Neural cell (in vitro differentiated cells): ENCODE results near the gene PF4V1. TPM values are rescaled to one million over a fixed set of nuclear protein-coding genes. Genes with fewer than 3 reads are reported as not detected.

ENCODE experiments used
- H2AFZ ChIP-seq: fragments of 200-600, 300-800 bp; sonication (generic), shearing (Covaris generic); 2 replicates; pipeline ENCODE4 v1.6.0; 2014; ENCODE audit warnings: low read depth, mild to moderate bottlenecking, antibody characterized with exemption, low read length, moderate library complexity
- H3F3A ChIP-seq: fragments of 200-600 bp; shearing (Covaris generic); 2 replicates; pipeline ENCODE4 v1.6.1; 2016; ENCODE audit warnings: mild to moderate bottlenecking, moderate library complexity, mixed read lengths, antibody characterized with exemption, low read length; ENCODE audit not compliant: insufficient read depth, poor library complexity, severe bottlenecking
- H3K27ac ChIP-seq: fragments of 200-600, 300-800 bp; sonication (generic), shearing (Covaris generic); 2 replicates; pipeline ENCODE4 v1.5.1; 2014; ENCODE audit warnings: mild to moderate bottlenecking, low read length, moderate library complexity
- H3K27me3 ChIP-seq: fragments of 300-800, 200-600 bp; sonication (generic), shearing (Covaris generic); 2 replicates; pipeline ENCODE4 v1.6.0; 2014; ENCODE audit warnings: mild to moderate bottlenecking, low read depth, low read length, moderate library complexity; ENCODE audit not compliant: insufficient read depth
- H3K36me3 ChIP-seq: fragments of 300-800, 200-600 bp; sonication (generic), shearing (Covaris generic); 2 replicates; pipeline ENCODE4 v1.5.1; 2014; ENCODE audit warnings: mild to moderate bottlenecking, antibody characterized with exemption, low read length, moderate library complexity; ENCODE audit not compliant: insufficient read depth
- H3K4me2 ChIP-seq: fragments of 300-800, 200-600 bp; sonication (generic), shearing (Covaris generic); 2 replicates; pipeline ENCODE4 v1.6.0; 2014; ENCODE audit warnings: mild to moderate bottlenecking, low read length
- H3K4me3 ChIP-seq: fragments of 300-800, 200-600 bp; sonication (generic), shearing (Covaris generic); 2 replicates; pipeline ENCODE4 v1.5.1; 2014; ENCODE audit warnings: mild to moderate bottlenecking, low read length, moderate library complexity
- H3K79me2 ChIP-seq: fragments of 200-600 bp; shearing (Covaris generic); replicated peaks from 2 replicates; pipeline ENCODE4 v1.6.0; 2014; ENCODE audit warnings: mild to moderate bottlenecking, low read length, moderate library complexity; ENCODE audit not compliant: insufficient read depth
- H3K9ac ChIP-seq: fragments of 300-800, 200-600 bp; sonication (generic), shearing (Covaris generic); 2 replicates; pipeline ENCODE4 v1.6.1; 2016; ENCODE audit warnings: mild to moderate bottlenecking, low read length, mixed read lengths
- H3K9me2 ChIP-seq: fragments of 200-600 bp; shearing (Covaris generic); 2 replicates; pipeline ENCODE4 v1.6.1; 2016; ENCODE audit warnings: mild to moderate bottlenecking, low read length, mixed read lengths; ENCODE audit not compliant: insufficient read depth
- H3K9me3 ChIP-seq: fragments of 200-600, 300-800 bp; sonication (generic), shearing (Covaris generic); 2 replicates; pipeline ENCODE4 v1.6.1; 2016; ENCODE audit warnings: mild to moderate bottlenecking, mixed run types, low read length, moderate library complexity, mixed read lengths
- H4K20me1 ChIP-seq: fragments of 200-600 bp; shearing (Covaris generic); 2 replicates; pipeline ENCODE4 v1.6.1; 2016; ENCODE audit warnings: mild to moderate bottlenecking, mixed run types; ENCODE audit not compliant: insufficient read depth
- CTCF ChIP-seq: fragments of 450-650 bp; IDR thresholded peaks from 2 replicates; pipeline ENCODE4 v1.5.1; 2014; ENCODE audit warnings: antibody characterized with exemption, mild to moderate bottlenecking, moderate library complexity; ENCODE audit not compliant: poor library complexity, severe bottlenecking
- EP300 ChIP-seq: fragments of 450-650 bp; conservative IDR thresholded peaks from 2 replicates; pipeline ENCODE4 v1.6.1; 2014; ENCODE audit warnings: antibody characterized with exemption, mild to moderate bottlenecking, moderate library complexity; ENCODE audit not compliant: poor library complexity, severe bottlenecking
- EZH2 ChIP-seq: fragments of 200-600, 300-800 bp; shearing (Covaris generic), sonication (generic); IDR thresholded peaks from 2 replicates; pipeline ENCODE4 v1.6.1; 2014; ENCODE audit warnings: antibody characterized with exemption, low read length, borderline replicate concordance, mild to moderate bottlenecking; ENCODE audit not compliant: insufficient read depth, poor library complexity, severe bottlenecking
- MXI1 ChIP-seq: fragments of 450-650 bp; conservative IDR thresholded peaks from 2 replicates; pipeline ENCODE4 v1.6.1; 2014; ENCODE audit warnings: antibody characterized with exemption, mild to moderate bottlenecking; ENCODE audit not compliant: poor library complexity, severe bottlenecking
- POLR2AphosphoS5 ChIP-seq: IDR thresholded peaks from 2 replicates; pipeline ENCODE4 v1.6.1; 2012
- RAD21 ChIP-seq: fragments of 450-650 bp; conservative IDR thresholded peaks from 2 replicates; pipeline ENCODE4 v1.6.1; 2014; ENCODE audit warnings: antibody characterized with exemption, mild to moderate bottlenecking, moderate library complexity
- REST ChIP-seq: IDR thresholded peaks from 2 replicates; pipeline ENCODE4 v1.6.1; 2012; ENCODE audit warnings: borderline replicate concordance
- SMC3 ChIP-seq: fragments of 450-650 bp; conservative IDR thresholded peaks from 2 replicates; pipeline ENCODE4 v1.6.1; 2014; ENCODE audit warnings: antibody characterized with exemption, mild to moderate bottlenecking, moderate library complexity; ENCODE audit not compliant: poor library complexity
- TAF1 ChIP-seq: IDR thresholded peaks from 2 replicates; pipeline ENCODE4 v1.6.1; 2012; ENCODE audit warnings: low read depth
- polyA plus RNA-seq: library from polyadenylated mRNA; depleted of rRNA; stranded (reverse); fragments of >200 nt; gene quantifications from 2 replicates; pipeline ENCODE4 v1.2.3, GENCODE V29; 2014

Gene PF4V1
- polyA plus RNA-seq, 1 donor from 2014 or later = not detected

GRCh38 chr4:73868206-73869129, 15.4 kb downstream of the PF4V1 start:
- Histone ChIP-seq H3K4me3 (peak overlapping the region; percentile 67), H2AFZ (no peak overlapping the region), H3K27me3 (peaks cover 27% of the 10 kb centered on the region)

More at GRCh38 chr4:73868206-73869129, 15.4 kb downstream of the PF4V1 start:
- Histone ChIP-seq H3K9me2 (no peaks in the 10 kb centered on the region), H3K9me3 (no peaks in the 10 kb centered on the region), H3K36me3 (no peaks in the 10 kb centered on the region), H4K20me1 (no peaks in the 10 kb centered on the region), H3K27ac (no peak overlapping the region), H3K9ac (no peak overlapping the region), H3K4me2 (no peak overlapping the region), H3K79me2 (no peaks in the 10 kb centered on the region), H3F3A (no peaks in the 10 kb centered on the region)
- TF ChIP-seq CTCF = no peak
- TF ChIP-seq TAF1 = no peak
- TF ChIP-seq REST = no peak
- no peak for TF ChIP-seq SMC3
- TF ChIP-seq RAD21 = no peak
- no peak for TF ChIP-seq MXI1
- TF ChIP-seq EP300 = no peak
- TF ChIP-seq EZH2 = no peak
- TF ChIP-seq POLR2AphosphoS5 = no peak
